H1 (cell line): ENCODE results near the gene LDLRAD1. TPM values are rescaled to one million over a fixed set of nuclear protein-coding genes. Genes with fewer than 3 reads are reported as not detected.
"Not testable (repeated sequence)": the region's sequence is repeated elsewhere in the genome, so short reads cannot be mapped to it uniquely, and the experiment has no call there.

Source experiments
- CTCF ChIA-PET: fragments of 300-600 bp; sonication (Branson Sonifier 250); formaldehyde crosslinking; loops from one replicate; lab custom pipeline; 2021; ENCODE audit not compliant: partially characterized antibody; lab: Charles Lee
- POLR2A ChIA-PET: fragments of 300-600 bp; sonication (Branson Sonifier 250); formaldehyde crosslinking; loops from one replicate; lab custom pipeline; 2021; ENCODE audit warnings: inconsistent platforms; ENCODE audit not compliant: partially characterized antibody; lab: Charles Lee
- DNase-seq, 2 experiments: peaks; one replicate each; pipeline versions ENCODE4 v3.0.0 to v3.0.0-alpha.2; 2010 to 2022; ENCODE audit warnings: low spot score in 2 of 2, low read depth in 1 of 2, mixed read lengths in 1 of 2
- FAIRE-seq: peaks from 2 replicates; lab custom pipeline; 2011; peaks lifted over from hg19 to GRCh38; lab: Jason Lieb, UNC
- H2AFZ ChIP-seq: 2 replicates; pipeline ENCODE4 v1.8.1; 2012; ENCODE audit warnings: low read length, inconsistent platforms
- H2AK5ac ChIP-seq: 2 replicates; pipeline ENCODE4 v1.6.1; 2013; ENCODE audit warnings: low read depth, low read length
- H2BK120ac ChIP-seq: replicated peaks from 2 replicates; pipeline ENCODE3; 2013; ENCODE audit warnings: low read depth, low read length, inconsistent platforms
- H2BK12ac ChIP-seq: 2 replicates; pipeline ENCODE4 v1.6.1; 2013; ENCODE audit warnings: low read depth, low read length
- H2BK15ac ChIP-seq: 2 replicates; pipeline ENCODE4 v1.6.1; 2013; ENCODE audit warnings: low read length
- H2BK20ac ChIP-seq: 2 replicates; pipeline ENCODE4 v1.6.1; 2013; ENCODE audit warnings: low read length
- H2BK5ac ChIP-seq: 2 replicates; pipeline ENCODE4 v1.6.1; 2013; ENCODE audit warnings: low read depth, low read length
- H3K14ac ChIP-seq: 2 replicates; pipeline ENCODE4 v1.6.1; 2013; ENCODE audit warnings: inconsistent platforms; ENCODE audit not compliant: insufficient read length
- H3K18ac ChIP-seq: 2 replicates; pipeline ENCODE4 v1.6.1; 2013; ENCODE audit warnings: low read length; ENCODE audit errors: extremely low read depth
- H3K23ac ChIP-seq: 2 replicates; pipeline ENCODE4 v1.6.1; 2013; ENCODE audit warnings: inconsistent platforms; ENCODE audit not compliant: insufficient read length
- H3K23me2 ChIP-seq: 2 replicates; pipeline ENCODE4 v1.6.1; 2013; ENCODE audit warnings: low read depth, low read length
- H3K27ac ChIP-seq: 2 replicates; pipeline ENCODE4 v1.6.1; 2011; ENCODE audit warnings: low read depth, low read length, inconsistent platforms
- H3K27me3 ChIP-seq, 4 experiments: replicated peaks in 1 of 4; 1 replicate in 1 of 4; 2 replicates in 3 of 4; pipeline versions ENCODE4 v1.6.1 to v1.8.1; 2011 to 2013; ENCODE audit warnings: low read length in 3 of 4, mild to moderate bottlenecking in 3 of 4, inconsistent platforms in 2 of 4, mixed read lengths in 2 of 4, moderate library complexity in 1 of 4; ENCODE audit not compliant: control insufficient read depth in 3 of 4, insufficient read depth in 3 of 4; ENCODE audit errors: extremely low read depth in 1 of 4
- H3K36me3 ChIP-seq, 4 experiments: 2 replicates each; pipeline versions ENCODE4 v1.6.1 to v1.8.1; 2011 to 2013; ENCODE audit warnings: mild to moderate bottlenecking in 4 of 4, low read length in 3 of 4, moderate library complexity in 2 of 4, control low read depth in 1 of 4, inconsistent platforms in 1 of 4; ENCODE audit not compliant: insufficient read depth in 4 of 4, control insufficient read depth in 2 of 4
- H3K4ac ChIP-seq: replicated peaks from 2 replicates; pipeline ENCODE3; 2013; ENCODE audit warnings: low read length, low read depth, mixed read lengths, inconsistent platforms; ENCODE audit not compliant: insufficient read length
- H3K4me1 ChIP-seq, 4 experiments: replicated peaks in 1 of 4; 1 replicate in 1 of 4; 2 replicates in 3 of 4; pipeline versions ENCODE4 v1.6.1 to v1.8.1; 2011 to 2013; ENCODE audit warnings: low read length in 3 of 4, inconsistent platforms in 2 of 4, mixed read lengths in 1 of 4; ENCODE audit not compliant: insufficient read depth in 4 of 4, control insufficient read depth in 3 of 4
- H3K4me2 ChIP-seq, 2 experiments: 2 replicates each; pipeline versions ENCODE4 v1.6.1 to v1.8.1; 2011 to 2013; ENCODE audit warnings: low read depth in 2 of 2, low read length in 2 of 2, control low read depth in 1 of 2, inconsistent platforms in 1 of 2, mild to moderate bottlenecking in 1 of 2; ENCODE audit not compliant: insufficient read depth in 1 of 2
- H3K4me3 ChIP-seq, 4 experiments: fragments of 200-600, 300-600 bp in 1 of 4; sonication (generic), shearing (Covaris generic), sonication (Bioruptor Twin) in 1 of 4; 2 replicates each; pipeline versions ENCODE4 v1.5.1 to v1.8.1; 2011 to 2016; ENCODE audit warnings: low read length in 4 of 4, low read depth in 3 of 4, control low read depth in 2 of 4, inconsistent platforms in 2 of 4, mild to moderate bottlenecking in 2 of 4, mixed read lengths in 1 of 4, moderate library complexity in 1 of 4; ENCODE audit not compliant: insufficient read depth in 2 of 4; ENCODE audit errors: extremely low read depth in 1 of 4
- H3K56ac ChIP-seq: replicated peaks from 2 replicates; pipeline ENCODE3; 2013; ENCODE audit warnings: low read depth, mild to moderate bottlenecking, mixed read lengths, low read length, inconsistent platforms; ENCODE audit not compliant: insufficient read length
- H3K79me1 ChIP-seq: 2 replicates; pipeline ENCODE4 v1.6.1; 2013; ENCODE audit warnings: low read depth, low read length, control low read depth
- H3K79me2 ChIP-seq, 2 experiments: 2 replicates each; pipeline versions ENCODE4 v1.6.1 to v1.8.1; 2012 to 2013; ENCODE audit warnings: low read length in 2 of 2, mild to moderate bottlenecking in 2 of 2, inconsistent platforms in 1 of 2; ENCODE audit not compliant: insufficient read depth in 2 of 2, control insufficient read depth in 1 of 2
- H3K9ac ChIP-seq, 4 experiments: replicated peaks in 1 of 4; 1 replicate in 1 of 4; 2 replicates in 3 of 4; pipeline versions ENCODE4 v1.6.1 to v1.8.1; 2011 to 2013; ENCODE audit warnings: low read depth in 3 of 4, low read length in 3 of 4, control low read depth in 2 of 4, mild to moderate bottlenecking in 2 of 4, moderate library complexity in 2 of 4, inconsistent platforms in 1 of 4; ENCODE audit errors: extremely low read depth in 1 of 4
- H3K9me3 ChIP-seq, 2 experiments: 2 replicates each; pipeline versions ENCODE4 v1.6.1 to v1.8.1; 2012 to 2013; ENCODE audit warnings: mild to moderate bottlenecking in 2 of 2, moderate library complexity in 2 of 2, control low read depth in 1 of 2, inconsistent platforms in 1 of 2, low read depth in 1 of 2, low read length in 1 of 2, mixed read lengths in 1 of 2; ENCODE audit not compliant: insufficient read depth in 2 of 2
- H4K20me1 ChIP-seq, 2 experiments: replicated peaks in 1 of 2; 2 replicates each; pipeline versions ENCODE3 to v1.8.1; 2011 to 2013; ENCODE audit warnings: inconsistent platforms in 2 of 2, low read length in 2 of 2, mild to moderate bottlenecking in 1 of 2; ENCODE audit not compliant: insufficient read depth in 2 of 2, control insufficient read depth in 1 of 2
- H4K5ac ChIP-seq: 2 replicates; pipeline ENCODE4 v1.6.1; 2013; ENCODE audit warnings: low read length, low read depth, mixed read lengths, inconsistent platforms; ENCODE audit not compliant: insufficient read length
- H4K8ac ChIP-seq: 2 replicates; pipeline ENCODE4 v1.8.0; 2013; ENCODE audit warnings: mild to moderate bottlenecking, moderate library complexity, low read length, inconsistent platforms; ENCODE audit not compliant: insufficient read depth; ENCODE audit errors: extremely low read depth
- H4K91ac ChIP-seq: replicated peaks from 2 replicates; pipeline ENCODE3; 2013; ENCODE audit warnings: low read length, mixed read lengths, inconsistent platforms; ENCODE audit not compliant: insufficient read length
- WGBS, 2 experiments: shearing (Covaris generic) in 1 of 2; methylation state at CpG; one replicate each; pipeline versions ENCODE4 v1.1.6 to v1.1.7; 2013 to 2015; ENCODE audit warnings: low lambda C conversion rate in 2 of 2, mixed read lengths in 2 of 2, inconsistent platforms in 1 of 2, low coverage in 1 of 2, missing lambda C conversion rate in 1 of 2; ENCODE audit not compliant: insufficient replicate concordance in 2 of 2, insufficient coverage in 1 of 2, insufficient read length in 1 of 2; ENCODE audit errors: extremely low coverage in 1 of 2, missing lambda C conversion rate in 1 of 2; 5-methylcytosine and 5-hydroxymethylcytosine counted together
- polyA plus RNA-seq, 7 experiments: library from polyadenylated mRNA; depleted of rRNA in 3 of 7; stranded (reverse) in 5 of 7; unstranded in 2 of 7; fragments of >200 nt in 5 of 7; fragments of 200-250 nt in 2 of 7; gene quantifications; 1 replicate in 5 of 7; 2 replicates in 1 of 7; 4 replicates in 1 of 7; pipeline versions ENCODE4 v1.2.1 to v1.2.3, GENCODE V29; 2011 to 2013; ENCODE audit warnings: missing spikeins in 2 of 7, mixed read lengths in 2 of 7
- total RNA-seq: library from RNA; stranded (reverse); fragmentation: NEBNext Ultra II Directional; extraction: Animal tissue kit (Norgen Biotek cat#: 25700); gene quantifications from 2 replicates; pipeline ENCODE4 v1.2.1, GENCODE V29; 2021

LDLRAD1 gene
- total and polyA plus RNA-seq, 2 of the 8 experiments (the other 6 are each of a cell fraction or from before 2014, with no cell fraction given): not detected

- H2BK5ac ChIP-seq, DNase-seq, H3K27me3 ChIP-seq, H3K79me1 ChIP-seq, H3K4me3 ChIP-seq, H3K56ac ChIP-seq, H2BK120ac ChIP-seq, H2BK15ac ChIP-seq, H2AK5ac ChIP-seq, H2BK20ac ChIP-seq, H3K23me2 ChIP-seq, H3K4me2 ChIP-seq, H3K4me1 ChIP-seq, H3K14ac ChIP-seq, H4K20me1 ChIP-seq, H4K8ac ChIP-seq, H4K5ac ChIP-seq, H3K23ac ChIP-seq, H2AFZ ChIP-seq, H3K18ac ChIP-seq, FAIRE-seq, H2BK12ac ChIP-seq, H3K9ac ChIP-seq, POLR2A ChIA-PET, H3K36me3 ChIP-seq, H3K9me3 ChIP-seq, H4K91ac ChIP-seq, H3K27ac ChIP-seq, H3K4ac ChIP-seq: not testable (repeated sequence)
- CTCF ChIA-PET: interaction anchor here (2.4 to 3.5 kb wide), 2 partner anchors 58 to 189 kb away, joined by 7 to 10 read pairs; no protein-coding TSS in a partner anchor
- WGBS, 2 experiments: 95% methylated on average over 11 of the region's 12 CpGs; no CpG with 5 or more reads in 1 of the 2 experiments
- H3K79me2 ChIP-seq: peaks cover 7 to 60% of the 10 kb centered on the region in 2 experiments; a peak in 3 of 4 replicates
These were observed 32.4 kb upstream of the LDLRAD1 start for GRCh38 chr1:54050435-54050834.
